OCI-LY7 (cell line): ENCODE results near the gene ZNF569. TPM values are rescaled to one million over a fixed set of nuclear protein-coding genes. Genes with fewer than 3 reads are reported as not detected.

Experiments used
- Bru-seq: library from RNA; stranded (reverse); fragments of 400-500 nt; gene quantifications from one replicate; lab custom pipeline; 2021; lab: Mats Ljungman, UMichigan
- BruChase-seq, 2 experiments: library from RNA; stranded (reverse); fragments of 400-500 nt; gene quantifications; one replicate each; lab custom pipeline; 2021; lab: Mats Ljungman, UMichigan
- BruUV-seq: library from RNA; stranded (reverse); fragments of 400-500 nt; replicated peaks from 2 replicates; lab custom pipeline; 2021; lab: Mats Ljungman, UMichigan
- CTCF ChIA-PET: fragments of 300-600 bp; sonication (Branson Sonifier 250); formaldehyde crosslinking; loops from one replicate; lab custom pipeline; 2022; ENCODE audit warnings: antibody characterized with exemption; ENCODE audit not compliant: unreplicated experiment; lab: Charles Lee
- POLR2A ChIA-PET: fragments of 300-600 bp; sonication (Branson Sonifier 250); formaldehyde crosslinking; loops from one replicate; lab custom pipeline; 2022; ENCODE audit warnings: antibody characterized with exemption; lab: Charles Lee
- DNase-seq: peaks from one replicate; pipeline ENCODE4 v3.0.0-alpha.2; 2015; ENCODE audit warnings: low spot score
- H2AFZ ChIP-seq: fragments of 200-600 bp; sonication (generic), shearing (Covaris generic); 2 replicates; pipeline ENCODE4 v1.6.1; 2014; ENCODE audit warnings: mild to moderate bottlenecking, antibody characterized with exemption, low read length, moderate library complexity
- H3K27ac ChIP-seq: fragments of 200-600 bp; sonication (generic); 2 replicates; pipeline ENCODE4 v1.5.1; 2014; ENCODE audit warnings: mixed run types, low read depth, mild to moderate bottlenecking, moderate library complexity, low read length, inconsistent platforms; ENCODE audit not compliant: poor library complexity, severe bottlenecking
- H3K36me3 ChIP-seq: fragments of 200-600 bp; sonication (generic); 2 replicates; pipeline ENCODE4 v1.6.1; 2014; ENCODE audit warnings: mild to moderate bottlenecking, antibody characterized with exemption, low read length, moderate library complexity, mixed read lengths; ENCODE audit not compliant: insufficient read depth
- H3K4me1 ChIP-seq: fragments of 200-600 bp; sonication (generic); 2 replicates; pipeline ENCODE4 v1.5.1; 2014; ENCODE audit warnings: mild to moderate bottlenecking, low read length; ENCODE audit not compliant: insufficient read depth, poor library complexity, severe bottlenecking
- H3K4me2 ChIP-seq: fragments of 200-600 bp; sonication (generic); 2 replicates; pipeline ENCODE4 v1.6.1; 2014; ENCODE audit warnings: mild to moderate bottlenecking, low read length
- H3K4me3 ChIP-seq: fragments of 200-600 bp; sonication (generic); 2 replicates; pipeline ENCODE4 v1.5.1; 2014; ENCODE audit warnings: mild to moderate bottlenecking, low read depth, low read length; ENCODE audit not compliant: poor library complexity, severe bottlenecking
- H3K79me2 ChIP-seq: fragments of 200-600 bp; sonication (generic); 2 replicates; pipeline ENCODE4 v1.6.1; 2016; ENCODE audit warnings: low read depth, mild to moderate bottlenecking, low read length, moderate library complexity, mixed read lengths; ENCODE audit not compliant: insufficient read depth
- H3K9me2 ChIP-seq: fragments of 200-600 bp; sonication (generic); 2 replicates; pipeline ENCODE4 v1.6.1; 2016; ENCODE audit warnings: mild to moderate bottlenecking, low read length, mixed read lengths; ENCODE audit not compliant: insufficient read depth
- H3K9me3 ChIP-seq: fragments of 200-600 bp; sonication (generic); 2 replicates; pipeline ENCODE4 v1.6.1; 2014; ENCODE audit warnings: mild to moderate bottlenecking, mixed run types, low read length, mixed read lengths
- H4K20me1 ChIP-seq: fragments of 200-600 bp; sonication (generic); 2 replicates; pipeline ENCODE4 v1.6.1; 2014; ENCODE audit warnings: mild to moderate bottlenecking, antibody characterized with exemption, low read length, moderate library complexity, mixed read lengths; ENCODE audit not compliant: insufficient read depth
- EZH2phosphoT487 ChIP-seq: fragments of 200-600 bp; sonication (generic); IDR thresholded peaks from 2 replicates; pipeline ENCODE4 v1.6.1; 2018; ENCODE audit warnings: low read depth, borderline replicate concordance, mild to moderate bottlenecking, mixed run types, antibody characterized with exemption, low read length, moderate library complexity, mixed read lengths
- intact Hi-C: fragments of 100-400 bp; cut with micrococcal nuclease; formaldehyde crosslinking; loops from one replicate; pipeline ENCODE4 v1.10.0; 2022; ENCODE audit not compliant: unreplicated experiment
- long read RNA-seq: library from polyadenylated mRNA; stranded (forward); transcript quantifications from one replicate; pipeline ENCODE4 v2.0.0, GENCODE V29; 2022
- total RNA-seq, 2 experiments: library from RNA; depleted of rRNA in 1 of 2; stranded (reverse); fragments of >200 nt in 1 of 2; shearing (Covaris generic) in 1 of 2; gene quantifications; 2 replicates each; pipeline ENCODE4 v1.2.3, GENCODE V29; 2014 to 2022
- TF ChIP-seq, protein P1 (sequence below): fragments of 200-600 bp; sonication (generic); conservative IDR thresholded peaks from 2 replicates; pipeline ENCODE4 v1.5.1; 2014; ENCODE audit warnings: mild to moderate bottlenecking, antibody characterized with exemption, low read length, moderate library complexity, mixed read lengths

The ZNF569 gene
- total RNA-seq (2014; rRNA removed; shearing (Covaris generic)) (10.5 and 11.8 TPM in 2 replicates), total RNA-seq (2022) (10.2 and 12.2 TPM in 2 replicates), Bru-seq, nascent RNA (percentile 69 among the genes with signal in this experiment), BruChase-seq, experiment 1, labeled RNA remaining after a 6-hour chase (percentile 62 among the genes with signal in this experiment), BruChase-seq, experiment 2, labeled RNA remaining after a 2-hour chase (percentile 62 among the genes with signal in this experiment)
- long read RNA-seq, full-length matches to known transcripts: 5 of 20 reads
- long read RNA-seq, partial matches to known transcripts: 1 of 20 reads
- long read RNA-seq, other reads (novel, unspliced or antisense): 14 of 20 reads

- Histone ChIP-seq H3K36me3 (peaks cover 41% of the 10 kb centered on the region), H3K79me2 (peaks cover 12% of the 10 kb centered on the region; the same call in 1 of the 2 replicates), H3K9me3 (peaks cover 28% of the 10 kb centered on the region), H3K9me2 (no peaks in the 10 kb centered on the region), H4K20me1 (no peaks in the 10 kb centered on the region), H3K4me3 (peak within 1 kb of the TSS; percentile 78), H3K4me1 (peaks cover 16% of the 10 kb centered on the region), H3K4me2 (peak within 1 kb of the TSS; percentile 66), H2AFZ (peak within 1 kb of the TSS; percentile 97), H3K27ac (peak within 1 kb of the TSS; percentile 81)
- intact Hi-C loops: loop anchor here (1.0 to 10.0 kb wide), 7 partner anchors 96 to 1252 kb away; partner anchors contain the start of genes ZNF146, ZNF420, ZNF527 and ZNF529
- peak; percentile 94 for DNase-seq
- POLR2A ChIA-PET: no interaction called here
- no TSS peak for BruUV-seq
- CTCF ChIA-PET: no interaction called here
- no peak for TF ChIP-seq EZH2phosphoT487
- TF ChIP-seq, protein P1, sequence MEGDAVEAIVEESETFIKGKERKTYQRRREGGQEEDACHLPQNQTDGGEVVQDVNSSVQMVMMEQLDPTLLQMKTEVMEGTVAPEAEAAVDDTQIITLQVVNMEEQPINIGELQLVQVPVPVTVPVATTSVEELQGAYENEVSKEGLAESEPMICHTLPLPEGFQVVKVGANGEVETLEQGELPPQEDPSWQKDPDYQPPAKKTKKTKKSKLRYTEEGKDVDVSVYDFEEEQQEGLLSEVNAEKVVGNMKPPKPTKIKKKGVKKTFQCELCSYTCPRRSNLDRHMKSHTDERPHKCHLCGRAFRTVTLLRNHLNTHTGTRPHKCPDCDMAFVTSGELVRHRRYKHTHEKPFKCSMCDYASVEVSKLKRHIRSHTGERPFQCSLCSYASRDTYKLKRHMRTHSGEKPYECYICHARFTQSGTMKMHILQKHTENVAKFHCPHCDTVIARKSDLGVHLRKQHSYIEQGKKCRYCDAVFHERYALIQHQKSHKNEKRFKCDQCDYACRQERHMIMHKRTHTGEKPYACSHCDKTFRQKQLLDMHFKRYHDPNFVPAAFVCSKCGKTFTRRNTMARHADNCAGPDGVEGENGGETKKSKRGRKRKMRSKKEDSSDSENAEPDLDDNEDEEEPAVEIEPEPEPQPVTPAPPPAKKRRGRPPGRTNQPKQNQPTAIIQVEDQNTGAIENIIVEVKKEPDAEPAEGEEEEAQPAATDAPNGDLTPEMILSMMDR: no peak
These were observed at the start of gene ZNF569 for GRCh38 chr19:37466798-37467607. Gene ZNF569 (minus strand): TSS chr19:37467444. CDS start chr19:37444921, 22,523 bp downstream.

DNA sequence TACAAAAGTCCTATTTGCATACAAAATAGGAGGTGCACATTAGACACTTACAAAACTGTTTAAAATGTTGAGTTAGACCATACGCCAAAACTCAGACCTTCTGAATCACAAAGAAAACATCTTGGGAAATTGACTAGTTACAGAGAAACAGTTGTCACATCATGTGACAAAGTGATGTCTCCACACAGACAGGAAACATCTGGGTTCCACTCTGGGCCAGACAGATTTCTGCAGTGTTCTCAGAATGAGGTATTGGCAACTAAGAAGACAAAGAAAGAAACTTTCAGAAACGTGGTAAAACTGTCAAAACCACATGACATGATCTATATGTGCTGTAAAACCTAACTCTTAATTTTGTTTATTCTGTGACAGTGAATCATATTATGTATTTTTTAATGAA, 46.2 kb upstream of the ZNF569 start:
- CTCF ChIA-PET: no interaction called here

More for the DNA sequence above, 46.2 kb upstream of the ZNF569 start:
- Histone ChIP-seq H3K36me3 (no peaks in the 10 kb centered on the region), H3K9me2 (no peaks in the 10 kb centered on the region), H3K79me2 (no peaks in the 10 kb centered on the region), H4K20me1 (no peaks in the 10 kb centered on the region), H3K4me3 (no peak overlapping the region), H2AFZ (no peak overlapping the region), H3K27ac (no peak overlapping the region), H3K9me3 (no peaks in the 10 kb centered on the region), H3K4me1 (no peaks in the 10 kb centered on the region), H3K4me2 (no peak overlapping the region)
- TF ChIP-seq, protein P1: no peak
- no peak for TF ChIP-seq EZH2phosphoT487
- intact Hi-C loops: no loop called here
- no TSS peak for BruUV-seq
- POLR2A ChIA-PET: no interaction called here
- DNase-seq: no peak
